GM23338 (cell line): ENCODE data around the gene NPIPA1. TPM values are rescaled to one million over a fixed set of nuclear protein-coding genes. Genes with fewer than 3 reads are reported as not detected.
"Not testable (repeated sequence)": the region's sequence is repeated elsewhere in the genome, so short reads cannot be mapped to it uniquely, and the experiment has no call there.

Experiments used
- ATAC-seq: fragments of 200-7000 bp; cut with Tn5 transposase; 3 replicates; pipeline ENCODE4 v1.9.1; 2020
- DNase-seq: peaks from one replicate; pipeline ENCODE4 v3.0.0-alpha.2; 2015; ENCODE audit warnings: low spot score
- H2AFZ ChIP-seq: fragments of 200-600 bp; sonication (generic); 2 replicates; pipeline ENCODE4 v1.8.0; 2016; ENCODE audit warnings: antibody characterized with exemption, mild to moderate bottlenecking, moderate library complexity
- H3F3A ChIP-seq: fragments of 200-600 bp; sonication (generic); replicated peaks from 2 replicates; pipeline ENCODE4 v1.8.0; 2017; ENCODE audit warnings: antibody characterized with exemption, mixed run types, low read depth
- H3K27ac ChIP-seq: fragments of 200-600 bp; sonication (generic); 2 replicates; pipeline ENCODE4 v1.6.1; 2016; ENCODE audit warnings: low read depth
- H3K27me3 ChIP-seq: fragments of 200-600 bp; sonication (generic); 2 replicates; pipeline ENCODE4 v1.8.0; 2016; ENCODE audit warnings: mild to moderate bottlenecking, mixed run types, moderate library complexity; ENCODE audit not compliant: insufficient read depth
- H3K36me3 ChIP-seq: fragments of 200-600 bp; sonication (generic); 2 replicates; pipeline ENCODE4 v1.8.0; 2016; ENCODE audit warnings: mild to moderate bottlenecking; ENCODE audit not compliant: insufficient read depth
- H3K4me1 ChIP-seq: fragments of 200-600 bp; sonication (generic); 2 replicates; pipeline ENCODE4 v1.8.0; 2016; ENCODE audit warnings: mild to moderate bottlenecking, moderate library complexity; ENCODE audit not compliant: insufficient read depth
- H3K4me2 ChIP-seq: fragments of 200-600 bp; sonication (generic); 2 replicates; pipeline ENCODE4 v1.7.1; 2017; ENCODE audit warnings: mixed run types
- H3K4me3 ChIP-seq: fragments of 200-600 bp; sonication (generic); 2 replicates; pipeline ENCODE4 v1.6.1; 2016; ENCODE audit warnings: mixed run types
- H3K79me2 ChIP-seq: fragments of 200-600 bp; sonication (generic); replicated peaks from 2 replicates; pipeline ENCODE4 v1.8.0; 2017; ENCODE audit warnings: mild to moderate bottlenecking; ENCODE audit not compliant: insufficient read depth
- H3K9me2 ChIP-seq: fragments of 200-600 bp; sonication (generic); 2 replicates; pipeline ENCODE4 v1.8.0; 2017; ENCODE audit not compliant: insufficient read depth
- H4K20me1 ChIP-seq: fragments of 200-600 bp; sonication (generic); replicated peaks from 2 replicates; pipeline ENCODE4 v1.8.0; 2017; ENCODE audit warnings: mild to moderate bottlenecking; ENCODE audit not compliant: insufficient read depth
- H3K27ac Mint-ChIP-seq: 2 replicates; pipeline ENCODE4 v1.8.0; 2020; ENCODE audit warnings: inconsistent platforms, mild to moderate bottlenecking, moderate library complexity, mixed read lengths
- H3K27me3 Mint-ChIP-seq: 3 replicates; pipeline ENCODE4 v1.8.0; 2022; ENCODE audit warnings: low read depth, mild to moderate bottlenecking, moderate library complexity, mixed read lengths, inconsistent platforms; ENCODE audit not compliant: insufficient read depth, poor library complexity
- H3K36me3 Mint-ChIP-seq: 3 replicates; pipeline ENCODE4 v1.8.0; 2021; ENCODE audit warnings: low read depth, mild to moderate bottlenecking, inconsistent platforms, moderate library complexity, mixed read lengths
- H3K4me1 Mint-ChIP-seq: 3 replicates; pipeline ENCODE4 v1.8.0; 2020; ENCODE audit warnings: mild to moderate bottlenecking, inconsistent platforms, mixed read lengths
- H3K4me3 Mint-ChIP-seq: 3 replicates; pipeline ENCODE4 v1.8.0; 2021; ENCODE audit warnings: moderate library complexity, mild to moderate bottlenecking, inconsistent platforms, mixed read lengths
- H3K9me3 Mint-ChIP-seq: 3 replicates; pipeline ENCODE4 v1.8.0; 2020; ENCODE audit warnings: moderate library complexity, mild to moderate bottlenecking, inconsistent platforms, mixed read lengths
- JUNB ChIP-seq: IDR thresholded peaks from one replicate; pipeline ENCODE4 v1.6.1; 2016; ENCODE audit warnings: antibody characterized with exemption; ENCODE audit not compliant: unreplicated experiment
- ZNF114 ChIP-seq: fragments of 250-450 bp; sonication (Bioruptor Pico); IDR thresholded peaks from 2 replicates; pipeline ENCODE4 v1.5.0; 2020; ENCODE audit warnings: mild to moderate bottlenecking, moderate library complexity
- ZNF331 ChIP-seq: fragments of 250-450 bp; sonication (Bioruptor Pico); IDR thresholded peaks from 2 replicates; pipeline ENCODE4 v1.5.0; 2020; ENCODE audit warnings: low read depth, mild to moderate bottlenecking, moderate library complexity
- polyA plus RNA-seq: library from polyadenylated mRNA; unstranded; fragments of >200 nt; fragmentation: Nextera tagmentation; extraction: Ambion mirVana; gene quantifications from 2 replicates; pipeline ENCODE4 v1.2.1, GENCODE V29; 2016
- total RNA-seq: library from RNA; depleted of rRNA; stranded (reverse); fragments of >200 nt; shearing (Covaris generic); gene quantifications from 2 replicates; pipeline ENCODE4 v1.2.3, GENCODE V29; 2014
- TF ChIP-seq, protein P1 (sequence below): IDR thresholded peaks from one replicate; pipeline ENCODE4 v1.6.1; 2018; ENCODE audit warnings: antibody characterized with exemption; ENCODE audit not compliant: unreplicated experiment

NPIPA1 gene
- total and polyA plus RNA-seq, 2 experiments from 2014 or later = 54.4 to 77.4 TPM

GRCh38 chr16:14942686-14943085, 5.4 kb downstream of the NPIPA1 start:
- not testable (repeated sequence) for H3K27ac Mint-ChIP-seq, H3K4me3 ChIP-seq, H3K79me2 ChIP-seq, H3K4me1 ChIP-seq, H3K36me3 ChIP-seq, H3K9me3 Mint-ChIP-seq, H3K27me3 Mint-ChIP-seq, H3K27ac ChIP-seq, ATAC-seq, H3K27me3 ChIP-seq, H4K20me1 ChIP-seq, H3K4me1 Mint-ChIP-seq, H3K4me2 ChIP-seq, H2AFZ ChIP-seq, H3K9me2 ChIP-seq, H3K4me3 Mint-ChIP-seq, DNase-seq, H3F3A ChIP-seq, H3K36me3 Mint-ChIP-seq

GRCh38 chr16:14955546-14956231, 18.4 kb downstream of the NPIPA1 start:
- Mint-ChIP-seq H3K36me3 (no peaks in the 10 kb centered on the region), H3K27me3 (peaks cover 7% of the 10 kb centered on the region), H3K27ac (no peak overlapping the region), H3K9me3 (no peaks in the 10 kb centered on the region), H3K4me3 (no peak overlapping the region), H3K4me1 (no peaks in the 10 kb centered on the region)
- Histone ChIP-seq H3K27me3 (no peaks in the 10 kb centered on the region), H4K20me1 (no peaks in the 10 kb centered on the region), H3K4me3 (no peak overlapping the region), H3K36me3 (no peaks in the 10 kb centered on the region), H2AFZ (peak overlapping the region; percentile 16; the same call in 1 of the 2 replicates), H3K79me2 (no peaks in the 10 kb centered on the region), H3K9me2 (peaks cover 4% of the 10 kb centered on the region; the same call in 1 of the 2 replicates), H3K4me1 (no peaks in the 10 kb centered on the region), H3K4me2 (no peak overlapping the region), H3K27ac (no peak overlapping the region), H3F3A (no peaks in the 10 kb centered on the region)
- no peak for ATAC-seq
- no peak for TF ChIP-seq ZNF114 (CRISPR knock-in tag)
- TF ChIP-seq ZNF331 = no peak
- TF ChIP-seq, protein P1, sequence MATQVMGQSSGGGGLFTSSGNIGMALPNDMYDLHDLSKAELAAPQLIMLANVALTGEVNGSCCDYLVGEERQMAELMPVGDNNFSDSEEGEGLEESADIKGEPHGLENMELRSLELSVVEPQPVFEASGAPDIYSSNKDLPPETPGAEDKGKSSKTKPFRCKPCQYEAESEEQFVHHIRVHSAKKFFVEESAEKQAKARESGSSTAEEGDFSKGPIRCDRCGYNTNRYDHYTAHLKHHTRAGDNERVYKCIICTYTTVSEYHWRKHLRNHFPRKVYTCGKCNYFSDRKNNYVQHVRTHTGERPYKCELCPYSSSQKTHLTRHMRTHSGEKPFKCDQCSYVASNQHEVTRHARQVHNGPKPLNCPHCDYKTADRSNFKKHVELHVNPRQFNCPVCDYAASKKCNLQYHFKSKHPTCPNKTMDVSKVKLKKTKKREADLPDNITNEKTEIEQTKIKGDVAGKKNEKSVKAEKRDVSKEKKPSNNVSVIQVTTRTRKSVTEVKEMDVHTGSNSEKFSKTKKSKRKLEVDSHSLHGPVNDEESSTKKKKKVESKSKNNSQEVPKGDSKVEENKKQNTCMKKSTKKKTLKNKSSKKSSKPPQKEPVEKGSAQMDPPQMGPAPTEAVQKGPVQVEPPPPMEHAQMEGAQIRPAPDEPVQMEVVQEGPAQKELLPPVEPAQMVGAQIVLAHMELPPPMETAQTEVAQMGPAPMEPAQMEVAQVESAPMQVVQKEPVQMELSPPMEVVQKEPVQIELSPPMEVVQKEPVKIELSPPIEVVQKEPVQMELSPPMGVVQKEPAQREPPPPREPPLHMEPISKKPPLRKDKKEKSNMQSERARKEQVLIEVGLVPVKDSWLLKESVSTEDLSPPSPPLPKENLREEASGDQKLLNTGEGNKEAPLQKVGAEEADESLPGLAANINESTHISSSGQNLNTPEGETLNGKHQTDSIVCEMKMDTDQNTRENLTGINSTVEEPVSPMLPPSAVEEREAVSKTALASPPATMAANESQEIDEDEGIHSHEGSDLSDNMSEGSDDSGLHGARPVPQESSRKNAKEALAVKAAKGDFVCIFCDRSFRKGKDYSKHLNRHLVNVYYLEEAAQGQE = no peak
- TF ChIP-seq JUNB = no peak
- DNase-seq = no peak

- Histone ChIP-seq H3K27me3 (no peaks in the 10 kb centered on the region), H2AFZ (peak overlapping the region; percentile 52), H3K4me1 (no peaks in the 10 kb centered on the region), H4K20me1 (no peaks in the 10 kb centered on the region), H3K4me3 (no peak overlapping the region), H3K9me2 (peaks cover 4% of the 10 kb centered on the region; the same call in 1 of the 2 replicates), H3K79me2 (no peaks in the 10 kb centered on the region), H3K36me3 (no peaks in the 10 kb centered on the region), H3F3A (no peaks in the 10 kb centered on the region), H3K4me2 (no peak overlapping the region), H3K27ac (no peak overlapping the region)
- Mint-ChIP-seq H3K4me3 (no peak overlapping the region), H3K36me3 (no peaks in the 10 kb centered on the region), H3K4me1 (no peaks in the 10 kb centered on the region), H3K27me3 (peaks cover 7% of the 10 kb centered on the region), H3K9me3 (no peaks in the 10 kb centered on the region), H3K27ac (no peak overlapping the region)
- DNase-seq (no peak), ATAC-seq (peak; percentile 22; the same call in 1 of the 3 replicates)
- TF ChIP-seq, protein P1 = no peak
These were observed 20.5 kb downstream of the NPIPA1 start for GRCh38 chr16:14957576-14958322.
